IPS-NIHi7 (cell line): Measurements from ENCODE around the gene DRP2.
"Not testable (repeated sequence)": the region's sequence is repeated elsewhere in the genome, so short reads cannot be mapped to it uniquely, and the experiment has no call there.

ENCODE experiments used
- DNase-seq: peaks from one replicate; pipeline ENCODE4 v3.0.0; 2012; ENCODE audit warnings: mixed read lengths; ENCODE audit errors: extremely low spot score

DRP2 gene

DNA sequence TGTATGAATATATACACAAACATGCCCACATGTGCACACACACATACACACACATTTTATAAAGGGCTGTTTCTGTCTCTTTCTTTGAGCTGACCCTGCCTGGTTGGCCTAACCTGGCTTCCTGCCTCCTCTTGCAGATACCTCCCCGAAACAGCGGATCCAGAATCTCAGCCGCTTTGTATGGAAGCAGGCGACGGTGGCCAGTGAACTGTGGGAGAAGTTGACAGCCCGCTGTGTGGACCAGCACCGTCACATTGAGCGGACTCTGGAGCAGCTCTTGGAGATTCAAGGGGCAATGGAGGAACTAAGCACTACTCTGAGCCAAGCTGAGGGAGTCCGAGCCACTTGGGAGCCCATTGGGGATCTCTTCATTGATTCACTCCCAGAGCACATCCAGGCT, 21.9 kb downstream of the DRP2 start:
- no peak for DNase-seq

DNA sequence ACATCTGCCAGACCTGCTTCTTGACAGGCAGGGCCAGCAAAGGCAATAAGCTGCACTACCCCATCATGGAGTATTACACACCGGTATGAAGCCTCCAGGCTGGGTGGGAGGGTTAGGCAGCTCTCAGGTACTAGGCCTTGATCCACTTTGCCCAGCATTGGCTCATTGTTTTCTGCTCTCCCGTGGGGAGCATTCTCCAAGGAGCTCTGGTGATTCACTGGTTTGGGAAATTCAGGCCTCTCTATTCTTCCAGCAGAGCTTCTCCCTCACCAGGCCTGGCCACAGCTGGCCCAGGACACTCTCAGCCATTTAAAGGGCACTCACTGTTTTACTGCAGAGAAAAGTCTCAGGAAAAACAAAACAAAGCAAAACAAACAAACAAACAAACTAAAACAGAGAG, 33.0 kb downstream of the DRP2 start:
- no peak for DNase-seq

DNA sequence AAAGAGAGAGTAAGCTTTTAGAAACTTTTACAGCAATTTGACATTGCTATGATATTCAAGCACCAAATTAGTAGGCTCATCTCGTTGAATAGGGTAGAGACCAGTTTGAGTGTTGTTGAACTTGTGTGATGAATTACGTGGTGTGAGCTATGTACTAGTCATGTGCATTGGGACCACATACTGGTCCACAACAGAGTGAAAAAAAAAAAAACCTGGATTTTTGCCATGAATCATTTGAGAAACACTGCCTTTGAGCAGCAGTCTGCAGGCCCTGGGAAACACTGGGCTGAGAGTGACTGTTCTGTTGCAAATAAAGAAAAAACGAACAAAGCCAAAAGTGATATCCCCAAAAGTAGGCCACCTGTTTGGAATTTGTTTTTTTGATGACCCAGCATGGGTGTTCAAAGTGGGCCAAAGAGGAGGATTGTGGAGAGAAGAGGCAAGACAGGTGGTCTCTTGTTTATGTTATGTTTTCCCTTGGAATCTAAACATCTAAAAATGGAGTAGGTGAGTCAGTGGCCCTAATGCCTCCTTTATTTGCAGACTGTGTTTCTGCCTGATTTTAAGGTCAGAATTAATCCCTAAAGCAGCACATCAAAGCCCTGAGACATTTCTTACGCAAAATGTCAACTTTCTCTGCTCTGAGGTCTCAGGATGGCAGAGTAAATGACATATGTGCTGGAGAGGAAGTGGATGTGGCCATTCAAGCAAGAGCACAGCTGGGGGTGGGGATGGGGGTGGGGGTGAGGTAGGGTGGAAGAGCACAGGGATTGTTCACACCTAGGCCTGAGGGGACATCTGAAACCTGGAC, 38.1 kb downstream of the DRP2 start:
- DNase-seq, result no peak

DNA sequence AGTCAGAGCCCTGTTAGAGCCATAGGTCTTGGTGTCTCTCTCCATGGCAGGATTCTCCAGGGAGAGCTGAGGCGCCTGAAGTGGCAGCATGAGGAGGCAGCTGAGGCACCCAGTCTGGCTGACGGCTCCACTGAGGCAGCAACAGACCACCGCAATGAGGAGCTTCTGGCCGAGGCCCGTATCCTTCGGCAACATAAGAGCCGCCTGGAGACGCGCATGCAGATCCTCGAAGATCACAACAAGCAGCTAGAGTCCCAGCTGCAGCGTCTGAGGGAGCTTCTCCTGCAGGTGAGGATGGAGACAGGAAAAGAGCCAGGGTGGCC, 38.6 kb downstream of the DRP2 start:
- no peak for DNase-seq

DNA sequence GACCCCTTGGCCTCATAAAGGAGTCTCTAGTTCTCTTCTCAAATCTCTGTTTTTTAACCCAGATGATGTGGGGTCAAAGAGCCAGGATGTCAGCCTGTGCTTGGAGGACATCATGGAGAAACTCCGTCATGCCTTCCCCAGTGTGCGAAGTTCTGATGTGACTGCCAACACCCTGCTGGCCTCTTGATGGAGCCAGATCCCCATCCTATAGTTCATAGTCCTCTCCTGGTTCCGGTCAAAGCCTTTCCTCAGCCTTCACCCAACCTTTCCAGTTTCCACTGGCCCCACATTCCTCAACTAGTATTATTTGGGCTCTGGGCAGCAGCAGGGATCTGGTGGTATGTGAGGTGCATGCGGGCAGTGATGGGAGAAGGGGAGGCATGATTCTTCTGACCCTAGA, 40.8 kb downstream of the DRP2 start:
- peak; percentile 71 for DNase-seq

DNA sequence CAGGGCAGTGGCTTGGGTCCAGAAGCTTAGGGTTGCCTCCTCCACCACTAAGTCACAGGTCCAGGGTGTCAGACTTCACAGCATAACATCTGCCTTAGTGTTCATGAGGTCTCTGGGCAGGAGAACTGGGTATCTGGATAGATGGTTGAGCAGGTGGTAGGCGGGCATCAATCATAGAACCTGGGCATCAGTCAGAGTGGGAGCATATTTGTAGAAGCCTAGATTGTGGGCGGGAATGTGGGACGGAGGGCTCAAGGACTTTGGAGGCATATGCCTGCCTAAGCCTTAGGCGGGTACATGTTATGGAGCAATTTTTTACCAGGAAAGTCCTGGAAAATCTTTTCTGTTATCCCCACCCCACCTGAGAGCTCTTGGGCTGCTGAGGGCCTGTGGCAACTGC, 43.0 kb downstream of the DRP2 start:
- DNase-seq, result no peak

DNA sequence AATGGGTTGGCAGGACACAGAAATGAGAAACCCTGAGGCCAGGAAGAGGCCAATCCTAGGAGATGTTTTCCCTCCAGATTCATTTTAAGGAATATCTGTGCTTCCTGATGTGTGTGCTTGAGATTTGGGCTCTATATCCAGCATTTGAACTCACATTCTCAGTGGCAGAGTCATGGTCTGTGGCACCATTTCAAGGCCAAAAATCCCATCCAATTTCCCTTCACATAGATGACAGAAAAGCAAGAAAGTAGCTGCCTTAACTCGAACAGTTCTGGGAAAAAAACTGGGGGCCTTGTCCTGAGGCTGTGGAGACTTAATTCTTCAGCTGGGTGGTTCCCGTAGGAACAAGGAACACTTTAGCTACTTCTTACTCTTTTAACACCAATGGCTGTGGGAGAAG, 44.2 kb downstream of the DRP2 start:
- no peak for DNase-seq

DNA sequence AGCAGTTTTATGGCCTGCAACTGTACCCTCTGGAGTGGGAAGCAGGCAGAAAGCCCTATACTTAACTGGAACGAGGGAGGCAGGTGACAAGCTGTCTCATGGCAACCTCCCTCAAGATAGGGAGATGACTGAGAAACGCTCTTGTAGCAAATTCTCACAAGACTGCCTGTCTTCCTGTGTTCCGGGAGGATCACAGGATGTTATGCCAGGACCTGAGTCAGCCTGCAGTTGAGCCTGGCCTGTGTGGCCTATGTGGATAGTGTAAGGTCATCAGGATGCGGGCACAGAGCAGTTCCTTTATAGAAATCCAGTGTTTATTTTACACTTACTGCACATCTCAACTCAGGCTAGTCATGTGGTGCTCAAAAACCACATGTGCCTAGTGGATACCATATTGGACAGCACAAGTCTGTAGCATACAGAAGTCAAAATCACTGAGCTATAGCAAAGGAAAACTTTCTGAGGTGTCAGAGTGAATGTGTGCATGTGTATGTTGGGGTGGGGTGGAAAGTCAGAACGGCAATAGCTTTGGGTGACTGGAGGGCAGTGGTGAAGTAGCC, 46.4 kb downstream of the DRP2 start:
- DNase-seq, result no peak

DNA sequence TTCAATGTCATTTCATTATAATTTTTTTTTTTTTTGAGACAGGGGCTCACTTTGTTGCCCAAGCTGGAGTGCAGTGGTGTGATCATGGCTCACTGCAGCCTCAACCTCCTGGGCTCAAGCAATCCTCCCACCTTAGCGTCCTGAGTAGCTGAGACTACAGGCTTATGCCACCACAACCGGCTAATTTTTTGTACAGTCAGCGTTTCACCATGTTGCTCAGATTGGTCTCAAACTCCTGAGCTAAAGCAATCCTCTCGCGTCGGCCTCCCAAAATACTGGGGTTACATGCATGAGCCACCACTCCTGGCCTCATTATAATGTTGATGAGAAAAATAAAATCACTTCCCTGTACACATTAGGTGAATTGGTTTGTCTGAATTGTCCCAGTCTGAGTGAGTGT, 54.6 kb downstream of the DRP2 start:
- DNase-seq, result no peak

DNA sequence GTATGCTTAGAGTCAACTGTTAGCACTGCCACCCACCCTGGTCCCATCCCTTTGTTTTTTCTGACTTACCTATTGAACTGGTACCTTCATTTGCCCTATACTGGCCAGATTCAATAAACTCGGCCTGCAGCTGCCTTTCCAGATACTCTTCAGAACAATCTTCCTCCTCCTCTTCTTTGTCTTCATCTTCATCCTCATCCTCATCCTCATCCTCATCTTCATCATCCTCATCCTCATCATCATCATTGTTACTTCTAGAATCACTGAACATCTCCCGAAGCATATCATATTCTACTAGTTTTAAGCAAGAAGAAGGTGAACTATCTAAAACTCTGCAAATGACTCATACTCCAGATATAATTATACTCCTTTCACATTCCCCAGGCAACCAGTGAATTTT, 56.7 kb downstream of the DRP2 start:
- DNase-seq, result no peak

DNA sequence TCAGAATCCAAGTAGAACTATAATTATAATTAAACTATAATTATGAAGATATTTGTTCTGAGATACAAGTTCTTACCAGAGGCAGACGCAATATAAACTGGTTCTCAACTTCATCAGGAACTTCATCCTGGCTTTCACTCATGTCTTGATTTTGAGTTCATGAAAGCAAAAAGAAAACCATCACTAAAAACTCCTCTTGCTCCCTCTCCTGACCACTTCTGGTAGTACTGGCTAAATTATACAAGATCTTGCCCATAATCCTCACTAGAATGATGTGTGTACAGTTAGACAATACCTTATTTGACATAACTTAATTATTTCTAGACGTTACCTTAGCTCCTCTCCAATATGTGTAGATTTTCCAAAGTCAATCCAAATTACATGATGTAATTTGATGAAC, 67.8 kb downstream of the DRP2 start:
- DNase-seq, result no peak

DNA sequence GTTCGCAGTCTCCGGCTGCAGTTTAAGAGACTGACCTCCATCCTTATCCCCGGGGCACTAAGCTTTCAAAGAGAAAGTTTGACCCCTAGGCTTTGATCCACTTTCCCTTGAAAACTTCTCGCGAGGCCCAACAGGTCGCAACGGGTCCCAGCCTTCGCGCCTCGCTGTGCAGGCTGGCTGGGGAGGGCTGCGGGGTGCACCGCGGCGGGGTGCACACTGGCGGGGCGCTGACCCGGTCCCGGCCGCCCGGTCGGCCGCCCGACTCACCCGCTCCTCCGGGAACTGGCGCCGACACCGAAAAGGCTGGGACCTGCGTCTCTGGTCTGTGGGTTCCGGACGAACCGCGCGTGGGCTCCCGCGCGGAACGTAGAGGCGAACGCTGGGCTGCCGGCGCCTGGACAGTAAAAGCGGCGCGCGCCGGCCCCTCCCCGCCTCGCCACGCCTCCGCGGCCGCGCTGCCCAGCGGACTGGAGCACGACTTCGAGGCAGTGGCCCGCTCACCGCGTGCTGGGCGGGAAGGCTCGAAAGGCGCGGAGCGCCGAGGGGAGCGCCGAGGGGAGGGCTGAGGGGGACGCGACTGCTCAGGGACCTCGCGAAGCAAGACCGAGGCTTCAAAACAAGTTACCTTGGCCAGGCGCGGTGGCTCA, 71.5 kb downstream of the DRP2 start, which contains the start of gene TAF7L:
TAF7L (minus strand) TSS at position 378 of the 647 bp plus-strand sequence. CDS start 3,791 bp downstream, outside the sequence.
- DNase-seq, result no peak

DNA sequence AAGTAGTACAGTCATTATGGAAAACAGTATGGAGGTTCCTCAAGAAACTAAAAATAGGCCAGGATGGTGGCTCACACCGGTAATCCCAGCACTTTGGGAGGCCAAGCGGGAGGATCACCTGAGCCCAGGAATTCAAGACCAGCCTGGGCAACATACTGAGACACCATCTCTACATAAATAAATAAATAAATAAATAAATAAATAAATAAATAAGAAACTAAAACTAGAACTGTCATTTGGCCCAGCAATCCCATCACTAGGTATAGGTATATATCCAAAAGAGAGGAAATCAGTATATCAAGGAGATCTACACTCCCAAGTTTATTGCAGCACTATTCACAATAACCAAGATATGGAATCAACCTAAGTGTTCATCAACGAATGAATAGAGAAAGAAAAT, 76.0 kb downstream of the DRP2 start:
- DNase-seq, result not testable (repeated sequence)

DNA sequence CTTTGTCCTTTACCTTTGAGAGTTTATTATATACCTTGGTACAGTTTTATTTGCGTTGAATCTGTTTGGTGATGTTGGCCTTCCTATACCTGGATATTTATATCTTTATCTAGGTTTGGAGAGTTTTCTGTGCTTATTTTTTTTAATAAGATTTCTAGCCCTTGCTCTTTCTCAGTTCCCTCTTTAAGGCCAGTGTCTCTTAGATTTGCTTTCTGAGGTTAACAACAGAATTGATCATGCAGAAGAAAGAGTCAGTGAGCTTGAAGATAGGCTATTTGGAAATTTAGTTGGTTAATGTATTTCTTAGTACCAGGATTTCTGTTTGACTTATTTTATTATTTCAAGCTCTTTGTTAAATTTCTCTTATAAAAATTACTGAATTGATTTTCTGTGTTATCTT, 84.2 kb downstream of the DRP2 start:
- DNase-seq, result no peak
